Caco-2 (cell line): ENCODE results near the gene RPS6KA5. TPM values are rescaled to one million over a fixed set of nuclear protein-coding genes. Genes with fewer than 3 reads are reported as not detected.
"Not testable (repeated sequence)": the region's sequence is repeated elsewhere in the genome, so short reads cannot be mapped to it uniquely, and the experiment has no call there.

ENCODE experiments used
- BruUV-seq: library from RNA; stranded (reverse); fragments of 400-500 nt; replicated peaks from 2 replicates; lab custom pipeline; 2021; lab: Mats Ljungman, UMichigan
- CTCF ChIA-PET: fragments of 300-600 bp; sonication (Branson Sonifier 250); formaldehyde crosslinking; loops from one replicate; lab custom pipeline; 2022; ENCODE audit warnings: antibody characterized with exemption; lab: Charles Lee
- POLR2A ChIA-PET: fragments of 300-600 bp; sonication (Branson Sonifier 250); formaldehyde crosslinking; loops from one replicate; lab custom pipeline; 2022; ENCODE audit warnings: antibody characterized with exemption; lab: Charles Lee
- DNase-seq, 2 experiments: peaks; one replicate each; pipeline versions ENCODE4 v3.0.0 to v3.0.0-alpha.2; 2020 to 2022
- H3K27me3 ChIP-seq: replicated peaks from 2 replicates; pipeline ENCODE4 v1.6.0; 2011; ENCODE audit warnings: low read length; ENCODE audit not compliant: control insufficient read depth, insufficient read depth
- H3K36me3 ChIP-seq: 2 replicates; pipeline ENCODE4 v1.5.1; 2011; ENCODE audit warnings: low read length; ENCODE audit not compliant: control insufficient read depth, insufficient read depth
- H3K4me1 ChIP-seq: fragments of 250-450 bp; sonication (Bioruptor Pico); 2 replicates; pipeline ENCODE4 v1.5.1; 2020; ENCODE audit warnings: mild to moderate bottlenecking
- H3K4me3 ChIP-seq: 2 replicates; pipeline ENCODE4 v1.5.1; 2011; ENCODE audit warnings: low read depth, mild to moderate bottlenecking, control low read depth, low read length
- H3K9me3 ChIP-seq: fragments of 250-450 bp; sonication (Bioruptor Pico); 2 replicates; pipeline ENCODE4 v1.5.1; 2020; ENCODE audit warnings: mild to moderate bottlenecking, moderate library complexity
- H3K27ac Mint-ChIP-seq: one replicate; pipeline ENCODE4 v1.8.0; 2022; ENCODE audit warnings: mixed read lengths; ENCODE audit not compliant: unreplicated experiment
- H3K27me3 Mint-ChIP-seq: one replicate; pipeline ENCODE4 v1.8.0; 2022; ENCODE audit warnings: mixed read lengths; ENCODE audit not compliant: insufficient read depth, unreplicated experiment
- H3K36me3 Mint-ChIP-seq: one replicate; pipeline ENCODE4 v1.8.0; 2022; ENCODE audit warnings: mild to moderate bottlenecking, mixed read lengths; ENCODE audit not compliant: insufficient read depth, unreplicated experiment
- H3K4me1 Mint-ChIP-seq: one replicate; pipeline ENCODE4 v1.8.0; 2022; ENCODE audit warnings: low read depth, mixed read lengths; ENCODE audit not compliant: unreplicated experiment
- H3K4me3 Mint-ChIP-seq: one replicate; pipeline ENCODE4 v1.8.0; 2022; ENCODE audit warnings: mild to moderate bottlenecking, moderate library complexity, mixed read lengths; ENCODE audit not compliant: unreplicated experiment
- H3K9me3 Mint-ChIP-seq: one replicate; pipeline ENCODE4 v1.8.0; 2022; ENCODE audit warnings: mixed read lengths; ENCODE audit not compliant: unreplicated experiment
- CTCF ChIP-seq, 2 experiments: fragments of 200-600 bp in 1 of 2; IDR thresholded peaks; 1 replicate in 1 of 2; 2 replicates in 1 of 2; pipeline versions ENCODE4 v1.5.1 to v1.8.0; 2011 to 2022; ENCODE audit warnings: antibody characterized with exemption in 1 of 2, control low read depth in 1 of 2, inconsistent platforms in 1 of 2, low read depth in 1 of 2, low read length in 1 of 2, mild to moderate bottlenecking in 1 of 2, moderate library complexity in 1 of 2; ENCODE audit not compliant: insufficient read depth in 1 of 2, severe bottlenecking in 1 of 2, unreplicated experiment in 1 of 2
- intact Hi-C: fragments of 100-400 bp; cut with micrococcal nuclease; formaldehyde crosslinking; loops from one replicate; pipeline ENCODE4 v1.10.0; 2022; ENCODE audit not compliant: unreplicated experiment
- total RNA-seq: library from RNA; stranded (reverse); gene quantifications from 2 replicates; pipeline ENCODE4 v1.2.3, GENCODE V29; 2022

RPS6KA5 gene
- total RNA-seq, 1 experiment from 2014 or later: 5.7 TPM

GRCh38 chr14:91094772-91095171 is 34.3 kb upstream of the RPS6KA5 start:
- Histone ChIP-seq H3K36me3 (no peaks in the 10 kb centered on the region), H3K4me1 (peaks cover 16% of the 10 kb centered on the region), H3K4me3 (no peak overlapping the region), H3K27me3 (no peaks in the 10 kb centered on the region), H3K9me3 (no peaks in the 10 kb centered on the region)
- no peak for DNase-seq
- intact Hi-C loops: no loop called here
- Mint-ChIP-seq H3K4me3 (no peak overlapping the region), H3K27me3 (no peaks in the 10 kb centered on the region), H3K36me3 (no peaks in the 10 kb centered on the region), H3K27ac (no peak overlapping the region), H3K9me3 (no peaks in the 10 kb centered on the region), H3K4me1 (peaks cover 15% of the 10 kb centered on the region)
- CTCF ChIA-PET: no interaction called here
- TF ChIP-seq CTCF (IDR thresholded peaks at IDR 0.05; ENCODE audit: insufficient read depth in 1 of 2, low read depth in 1 of 2, low read length in 1 of 2, severe bottlenecking in 1 of 2, unreplicated experiment in 1 of 2): no peak
- POLR2A ChIA-PET: no interaction called here
- BruUV-seq: no TSS peak

- intact Hi-C loops, H3K36me3 Mint-ChIP-seq, BruUV-seq, CTCF ChIA-PET, H3K27me3 ChIP-seq, H3K36me3 ChIP-seq, H3K27ac Mint-ChIP-seq, DNase-seq, H3K9me3 Mint-ChIP-seq, POLR2A ChIA-PET, H3K27me3 Mint-ChIP-seq, H3K4me3 Mint-ChIP-seq, H3K9me3 ChIP-seq, H3K4me3 ChIP-seq: not testable (repeated sequence)
- peaks cover 16% of the 10 kb centered on the region for H3K4me1 ChIP-seq
- H3K4me1 Mint-ChIP-seq: peaks cover 13% of the 10 kb centered on the region
Measured at GRCh38 chr14:91093743-91094472, 33.5 kb upstream of the RPS6KA5 start.

GRCh38 chr14:91092073-91092472 is 31.6 kb upstream of the RPS6KA5 start:
- Mint-ChIP-seq H3K4me3 (no peak overlapping the region), H3K27me3 (no peaks in the 10 kb centered on the region), H3K9me3 (no peaks in the 10 kb centered on the region), H3K27ac (no peak overlapping the region), H3K36me3 (no peaks in the 10 kb centered on the region), H3K4me1 (peaks cover 18% of the 10 kb centered on the region)
- no peak for DNase-seq
- TF ChIP-seq CTCF (IDR thresholded peaks at IDR 0.05; ENCODE audit: insufficient read depth in 1 of 2, low read depth in 1 of 2, low read length in 1 of 2, severe bottlenecking in 1 of 2, unreplicated experiment in 1 of 2): no peak
- intact Hi-C loops: no loop called here
- CTCF ChIA-PET: no interaction called here
- BruUV-seq: no TSS peak
- H3K4me1 ChIP-seq: peaks cover 16% of the 10 kb centered on the region
- no peaks in the 10 kb centered on the region for H3K36me3 ChIP-seq
- no peak overlapping the region for H3K4me3 ChIP-seq
- POLR2A ChIA-PET: no interaction called here
- no peaks in the 10 kb centered on the region for H3K9me3 ChIP-seq
- no peaks in the 10 kb centered on the region for H3K27me3 ChIP-seq
